Suprapubic skin (tissue), 4 donors: ENCODE measurements around the gene ATL1. TPM values are rescaled to one million over a fixed set of nuclear protein-coding genes. Genes with fewer than 3 reads are reported as not detected.

Experiments used
- DNase-seq, 2 donors: peaks; one replicate each; pipeline ENCODE4 v3.0.0-alpha.2; 2019; ENCODE audit warnings: low spot score in 2 of 2
- H3K27ac ChIP-seq: fragments of 200-600 bp; sonication (generic); one replicate; pipeline ENCODE4 v1.5.1; 2019
- H3K27me3 ChIP-seq: fragments of 200-600 bp; sonication (generic); one replicate; pipeline ENCODE4 v1.5.1; 2019
- H3K36me3 ChIP-seq: fragments of 200-600 bp; sonication (generic); one replicate; pipeline ENCODE4 v1.5.1; 2019
- H3K4me1 ChIP-seq: fragments of 200-600 bp; sonication (generic); one replicate; pipeline ENCODE4 v1.5.1; 2019
- H3K4me3 ChIP-seq: fragments of 200-600 bp; sonication (generic); one replicate; pipeline ENCODE4 v1.5.1; 2019; ENCODE audit warnings: mild to moderate bottlenecking
- H3K9me3 ChIP-seq: fragments of 200-600 bp; sonication (generic); one replicate; pipeline ENCODE4 v1.5.1; 2019
- EP300 ChIP-seq: sonication (generic); formaldehyde crosslinking; IDR thresholded peaks from one replicate; pipeline ENCODE4 v1.6.1; 2017; ENCODE audit warnings: antibody characterized with exemption
- POLR2A ChIP-seq, 2 donors: fragments of 450-650 bp; IDR thresholded peaks; one replicate each; pipeline ENCODE4 v1.6.1; 2017; ENCODE audit warnings: antibody characterized with exemption in 2 of 2, mild to moderate bottlenecking in 2 of 2, moderate library complexity in 2 of 2
- POLR2AphosphoS5 ChIP-seq, 3 donors: sonication (generic); formaldehyde crosslinking; IDR thresholded peaks; one replicate each; pipeline ENCODE4 v1.6.1; 2017; ENCODE audit warnings: antibody characterized with exemption in 3 of 3
- WGBS: methylation state at CpG from one replicate; pipeline ENCODE4 v1.1.5; 2018; 5-methylcytosine and 5-hydroxymethylcytosine counted together
- total RNA-seq, 4 donors: library from RNA; depleted of rRNA; stranded (reverse); fragments of >200 nt; gene quantifications; one replicate each; pipeline ENCODE4 v1.1.0, GENCODE V29; 2016
- TF ChIP-seq, protein P1 (sequence below), 2 donors: fragments of 200-600 bp in 1 of 2; fragments of 450-650 bp in 1 of 2; sonication (generic) in 1 of 2; IDR thresholded peaks; one replicate each; pipeline ENCODE4 v1.5.1; 2016 to 2019; ENCODE audit warnings: antibody characterized with exemption in 2 of 2, mild to moderate bottlenecking in 1 of 2, moderate library complexity in 1 of 2

The ATL1 gene
- total RNA-seq, 4 donors from 2014 or later, result 8.2 to 22.8 (median 14.5) TPM

GRCh38 chr14:50615056-50615455 lies 55.1 kb downstream of the ATL1 start:
- Histone ChIP-seq H3K27me3 (no peaks in the 10 kb centered on the region), H3K36me3 (peaks cover 16% of the 10 kb centered on the region), H3K4me3 (no peak overlapping the region), H3K9me3 (no peaks in the 10 kb centered on the region), H3K27ac (no peak overlapping the region), H3K4me1 (no peaks in the 10 kb centered on the region)
- TF ChIP-seq EP300 (no peak), POLR2AphosphoS5 (IDR thresholded peaks at IDR 0.05) (no peak), POLR2A (IDR thresholded peaks at IDR 0.05) (no peak)
- TF ChIP-seq, protein P1, sequence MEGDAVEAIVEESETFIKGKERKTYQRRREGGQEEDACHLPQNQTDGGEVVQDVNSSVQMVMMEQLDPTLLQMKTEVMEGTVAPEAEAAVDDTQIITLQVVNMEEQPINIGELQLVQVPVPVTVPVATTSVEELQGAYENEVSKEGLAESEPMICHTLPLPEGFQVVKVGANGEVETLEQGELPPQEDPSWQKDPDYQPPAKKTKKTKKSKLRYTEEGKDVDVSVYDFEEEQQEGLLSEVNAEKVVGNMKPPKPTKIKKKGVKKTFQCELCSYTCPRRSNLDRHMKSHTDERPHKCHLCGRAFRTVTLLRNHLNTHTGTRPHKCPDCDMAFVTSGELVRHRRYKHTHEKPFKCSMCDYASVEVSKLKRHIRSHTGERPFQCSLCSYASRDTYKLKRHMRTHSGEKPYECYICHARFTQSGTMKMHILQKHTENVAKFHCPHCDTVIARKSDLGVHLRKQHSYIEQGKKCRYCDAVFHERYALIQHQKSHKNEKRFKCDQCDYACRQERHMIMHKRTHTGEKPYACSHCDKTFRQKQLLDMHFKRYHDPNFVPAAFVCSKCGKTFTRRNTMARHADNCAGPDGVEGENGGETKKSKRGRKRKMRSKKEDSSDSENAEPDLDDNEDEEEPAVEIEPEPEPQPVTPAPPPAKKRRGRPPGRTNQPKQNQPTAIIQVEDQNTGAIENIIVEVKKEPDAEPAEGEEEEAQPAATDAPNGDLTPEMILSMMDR (IDR thresholded peaks at IDR 0.05), result no peak
- DNase-seq, result no peak
- WGBS, result 66% methylated on average over 4 of the region's 4 CpGs

DNA sequence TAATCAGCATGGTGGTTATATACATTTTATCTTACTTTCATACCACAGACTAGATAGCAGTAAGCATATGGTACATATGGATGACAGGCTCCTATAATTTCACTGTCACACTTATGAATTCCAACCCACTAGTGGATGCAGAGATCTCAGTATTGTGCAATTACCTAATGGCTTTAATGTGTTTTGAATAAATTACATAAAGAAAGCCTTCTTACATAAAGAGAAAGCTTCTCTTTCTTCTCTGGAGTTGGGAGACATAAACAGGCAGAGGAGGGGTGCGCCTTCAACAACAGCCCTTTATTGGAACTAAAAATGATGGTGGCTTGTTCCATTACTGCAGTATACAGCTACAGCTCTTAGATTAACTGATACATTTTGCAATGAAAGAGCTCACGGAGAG lies 55.6 kb downstream of the ATL1 start:
- DNase-seq, result no peak
- TF ChIP-seq, protein P1 (IDR thresholded peaks at IDR 0.05), result no peak
- TF ChIP-seq EP300 (no peak), POLR2A (IDR thresholded peaks at IDR 0.05) (no peak), POLR2AphosphoS5 (IDR thresholded peaks at IDR 0.05) (no peak)

DNA sequence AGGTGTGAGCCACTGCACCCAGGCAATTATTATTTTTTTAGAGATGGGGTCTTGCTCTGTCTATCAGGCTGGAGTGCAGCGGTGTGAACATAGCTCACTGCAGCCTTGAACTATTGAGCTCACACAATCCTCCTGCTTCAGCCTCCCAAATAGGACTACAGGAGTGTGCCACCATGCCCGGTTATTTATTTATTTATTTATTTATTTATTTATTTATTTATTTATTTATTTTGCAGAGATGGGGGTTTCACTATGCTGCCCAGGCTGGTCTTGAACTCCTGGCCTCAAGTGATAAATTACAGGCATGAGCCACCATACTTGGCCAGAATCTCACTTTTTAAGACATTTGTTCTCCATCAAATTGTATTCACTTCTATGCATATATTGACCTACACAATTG lies 56.3 kb downstream of the ATL1 start:
- Histone ChIP-seq H3K4me3 (no peak overlapping the region), H3K27ac (no peak overlapping the region), H3K27me3 (no peaks in the 10 kb centered on the region), H3K9me3 (no peaks in the 10 kb centered on the region), H3K4me1 (no peaks in the 10 kb centered on the region), H3K36me3 (peaks cover 16% of the 10 kb centered on the region)
- WGBS, result 93% methylated on average over 2 of the region's 2 CpGs
- no peak for DNase-seq
- TF ChIP-seq POLR2A (IDR thresholded peaks at IDR 0.05), result no peak
- TF ChIP-seq POLR2AphosphoS5 (IDR thresholded peaks at IDR 0.05), result no peak
- TF ChIP-seq EP300, result no peak
- TF ChIP-seq, protein P1 (IDR thresholded peaks at IDR 0.05), result no peak

More for the DNA sequence above, 55.6 kb downstream of the ATL1 start:
- 84% methylated on average over 2 of the region's 2 CpGs for WGBS
- Histone ChIP-seq H3K4me1 (no peaks in the 10 kb centered on the region), H3K4me3 (no peak overlapping the region), H3K27me3 (no peaks in the 10 kb centered on the region), H3K9me3 (no peaks in the 10 kb centered on the region), H3K27ac (no peak overlapping the region), H3K36me3 (peaks cover 16% of the 10 kb centered on the region)

DNA sequence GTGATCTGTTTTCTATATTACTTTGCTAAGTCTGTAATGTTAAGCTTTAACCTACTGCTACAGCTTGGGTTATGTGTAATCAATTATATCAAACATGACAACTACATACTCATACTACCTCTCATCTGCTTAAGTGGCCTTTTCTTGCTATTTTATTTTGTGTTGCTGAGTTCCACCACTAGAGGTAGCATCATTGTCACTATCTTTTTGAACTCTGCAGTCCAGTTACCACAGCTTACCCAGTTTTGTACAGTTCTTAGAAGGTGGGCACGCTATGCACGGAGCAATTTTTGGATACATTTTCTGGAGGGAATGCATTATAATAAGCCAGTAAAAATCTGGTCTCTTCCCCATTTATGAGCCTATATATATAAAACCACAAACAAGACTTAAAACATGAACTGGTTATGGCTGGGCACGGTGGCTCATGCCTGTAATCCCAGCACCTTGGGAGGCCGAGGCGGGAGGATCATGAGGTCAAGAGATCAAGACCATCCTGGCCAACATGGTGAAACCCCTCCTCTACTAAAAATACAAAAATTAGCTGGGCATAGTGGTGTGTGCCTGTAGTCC lies 59.7 kb downstream of the ATL1 start:
- no peak for TF ChIP-seq POLR2A (IDR thresholded peaks at IDR 0.05)
- TF ChIP-seq, protein P1 (IDR thresholded peaks at IDR 0.05), result peak in 1 of 2 donors; percentile 30
- no peak for TF ChIP-seq POLR2AphosphoS5 (IDR thresholded peaks at IDR 0.05)
- no peak for TF ChIP-seq EP300
- no peak for DNase-seq
- Histone ChIP-seq H3K4me1 (no peaks in the 10 kb centered on the region), H3K36me3 (peaks cover 12% of the 10 kb centered on the region), H3K9me3 (no peaks in the 10 kb centered on the region), H3K4me3 (no peak overlapping the region), H3K27ac (no peak overlapping the region), H3K27me3 (no peaks in the 10 kb centered on the region)
- 73% methylated on average over 5 of the region's 5 CpGs for WGBS

- no peaks in the 10 kb centered on the region for H3K9me3 ChIP-seq
- TF ChIP-seq POLR2A (IDR thresholded peaks at IDR 0.05), result no peak
- TF ChIP-seq EP300, result no peak
- TF ChIP-seq POLR2AphosphoS5 (IDR thresholded peaks at IDR 0.05), result no peak
- TF ChIP-seq, protein P1 (IDR thresholded peaks at IDR 0.05), result no peak
- H3K36me3 ChIP-seq, result peaks cover 12% of the 10 kb centered on the region
- no peak overlapping the region for H3K4me3 ChIP-seq
- DNase-seq, result no peak
- no peak overlapping the region for H3K27ac ChIP-seq
- 75% methylated on average over 4 of the region's 4 CpGs for WGBS
- no peaks in the 10 kb centered on the region for H3K27me3 ChIP-seq
- no peaks in the 10 kb centered on the region for H3K4me1 ChIP-seq
Observed at GRCh38 chr14:50620341-50620740, 60.4 kb downstream of the ATL1 start.
